NT2/D1 (cell line): ENCODE results near the gene USP35.

Experiments used
- DNase-seq: peaks from one replicate; pipeline ENCODE4 v3.0.0-alpha.2; 2011; ENCODE audit warnings: low read depth, low spot score
- H3K27me3 ChIP-seq: 2 replicates; pipeline ENCODE4 v1.6.0; 2011; ENCODE audit warnings: mild to moderate bottlenecking; ENCODE audit not compliant: insufficient read length, insufficient read depth
- H3K36me3 ChIP-seq: 2 replicates; pipeline ENCODE4 v1.6.1; 2011; ENCODE audit warnings: mild to moderate bottlenecking, low read length, mixed read lengths; ENCODE audit not compliant: insufficient read depth, insufficient read length
- H3K4me1 ChIP-seq: 2 replicates; pipeline ENCODE4 v1.5.1; 2011; ENCODE audit not compliant: insufficient read depth, insufficient read length
- H3K4me3 ChIP-seq: 2 replicates; pipeline ENCODE4 v1.5.1; 2011; ENCODE audit warnings: low read depth; ENCODE audit not compliant: insufficient read length
- H3K9ac ChIP-seq: 2 replicates; pipeline ENCODE4 v1.6.0; 2011; ENCODE audit warnings: low read depth; ENCODE audit not compliant: insufficient read length
- H3K9me3 ChIP-seq: 2 replicates; pipeline ENCODE4 v1.5.1; 2011; ENCODE audit warnings: mild to moderate bottlenecking, low read length; ENCODE audit not compliant: insufficient read depth
- SUZ12 ChIP-seq: IDR thresholded peaks from 2 replicates; pipeline ENCODE4 v1.6.1; 2011; ENCODE audit not compliant: insufficient read length, insufficient read depth; ENCODE audit errors: extremely low read depth
- YY1 ChIP-seq: IDR thresholded peaks from 2 replicates; pipeline ENCODE4 v1.6.1; 2011; ENCODE audit not compliant: insufficient read length, insufficient read depth
- ZNF274 ChIP-seq: IDR thresholded peaks from 2 replicates; pipeline ENCODE4 v1.6.1; 2011; ENCODE audit warnings: mild to moderate bottlenecking, low read depth, low read length

The USP35 gene

DNA sequence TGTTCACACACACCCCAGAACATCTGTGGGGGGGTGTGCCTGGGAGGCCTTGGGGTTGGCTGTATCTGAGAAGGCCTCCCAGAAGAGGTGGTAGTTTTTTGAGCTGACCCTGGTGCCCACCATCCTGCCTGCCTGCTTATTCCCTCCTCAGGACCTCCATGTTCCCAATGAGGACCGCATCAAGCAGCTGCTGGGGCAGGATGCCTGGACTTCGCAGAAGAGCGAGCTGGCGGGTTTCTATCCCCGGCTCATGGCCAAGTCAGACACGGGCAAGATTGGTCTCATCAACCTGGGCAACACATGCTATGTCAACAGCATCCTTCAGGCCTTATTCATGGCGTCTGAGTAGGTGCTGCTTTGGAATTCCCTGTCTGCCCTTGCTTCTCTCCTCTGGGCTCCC is 17.0 kb downstream of the USP35 start:
- TF ChIP-seq YY1: no peak
- TF ChIP-seq SUZ12: no peak
- TF ChIP-seq ZNF274: no peak
- H3K9me3 ChIP-seq: no peaks in the 10 kb centered on the region
- no peak overlapping the region for H3K9ac ChIP-seq
- peaks cover 26% of the 10 kb centered on the region for H3K36me3 ChIP-seq
- peaks cover 4% of the 10 kb centered on the region for H3K4me1 ChIP-seq
- H3K27me3 ChIP-seq: no peaks in the 10 kb centered on the region
- no peak overlapping the region for H3K4me3 ChIP-seq
- DNase-seq: no peak

DNA sequence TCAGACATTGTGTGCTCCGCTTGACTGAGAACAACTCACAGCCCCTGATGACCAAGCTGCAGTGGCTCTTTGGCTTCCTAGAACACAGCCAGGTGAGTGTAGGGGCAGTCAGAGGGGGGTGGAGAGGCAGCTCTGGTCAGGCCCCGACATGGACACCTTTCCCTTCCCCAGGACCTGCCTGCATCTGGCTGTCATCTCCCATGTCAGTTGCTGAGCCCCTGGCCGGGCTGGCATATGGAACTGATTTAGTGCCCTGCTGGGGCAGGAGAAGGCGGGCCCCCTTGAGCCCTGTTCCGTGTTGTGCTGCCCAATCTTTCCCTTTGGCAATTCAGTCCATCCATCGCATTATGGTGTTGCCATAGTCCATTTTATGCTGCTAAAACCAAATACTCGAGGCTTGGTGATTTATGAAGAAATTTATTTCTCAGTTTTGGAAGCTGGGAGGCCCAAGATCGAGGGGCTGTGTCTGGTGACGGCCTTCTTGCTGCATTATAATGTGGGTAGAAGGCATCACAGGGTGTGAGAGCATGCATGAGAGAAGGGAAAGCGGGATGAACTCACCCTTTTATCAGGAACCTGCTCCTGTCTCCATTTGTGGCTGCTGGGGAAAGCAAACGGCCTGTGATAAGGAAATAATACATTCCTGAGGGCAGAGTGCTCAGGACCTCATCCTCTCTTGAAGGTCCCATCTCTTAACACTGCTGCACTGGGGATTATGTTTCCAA is 19.0 kb downstream of the USP35 start:
- H3K9me3 ChIP-seq: no peaks in the 10 kb centered on the region
- H3K9ac ChIP-seq: no peak overlapping the region
- H3K4me1 ChIP-seq: peaks cover 4% of the 10 kb centered on the region
- no peak for DNase-seq
- H3K4me3 ChIP-seq: no peak overlapping the region
- H3K36me3 ChIP-seq: peaks cover 21% of the 10 kb centered on the region
- TF ChIP-seq YY1: no peak
- TF ChIP-seq ZNF274: no peak
- no peak for TF ChIP-seq SUZ12
- H3K27me3 ChIP-seq: no peaks in the 10 kb centered on the region

DNA sequence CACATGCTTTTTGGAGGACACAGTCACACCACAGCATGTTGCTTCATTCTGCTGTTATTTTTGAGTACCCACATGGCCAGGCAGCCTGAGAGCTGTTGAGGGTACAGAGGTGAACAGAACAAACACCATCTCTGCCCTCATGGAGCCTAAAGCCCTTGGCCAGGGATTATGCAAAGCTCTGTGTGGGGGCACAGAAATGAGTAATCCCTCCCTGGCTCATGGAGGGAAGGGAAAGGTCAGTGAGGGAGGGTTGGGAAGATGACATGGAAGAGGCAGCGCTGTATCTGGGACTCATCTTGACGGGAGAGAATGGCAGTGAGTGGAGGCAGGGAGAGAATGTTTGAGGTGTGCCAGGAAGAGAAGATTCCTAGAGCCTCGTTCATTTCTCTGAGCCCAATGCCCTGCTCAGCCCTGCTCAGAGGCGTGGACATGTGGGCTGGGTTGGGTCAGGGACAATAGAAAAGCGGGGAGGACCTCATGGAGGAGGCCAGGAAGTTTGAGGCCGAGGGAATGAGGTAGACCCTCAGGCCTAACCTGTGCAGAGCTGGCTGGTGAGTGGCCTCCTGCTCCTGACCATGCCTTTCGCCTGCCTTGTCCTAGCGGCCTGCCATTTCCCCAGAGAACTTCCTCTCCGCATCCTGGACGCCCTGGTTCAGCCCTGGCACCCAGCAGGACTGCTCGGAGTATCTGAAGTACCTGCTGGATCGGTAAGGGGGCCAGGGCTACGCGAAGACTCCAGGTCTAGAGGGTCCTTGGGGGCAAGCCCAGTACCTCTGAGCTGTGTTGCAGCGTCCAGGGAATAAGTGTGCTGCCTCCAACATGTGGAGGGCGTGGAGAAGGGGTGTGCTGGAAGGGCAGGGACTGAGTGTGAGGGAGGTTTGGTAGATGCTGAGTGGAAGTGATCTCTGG is 19.8 kb downstream of the USP35 start:
- Histone ChIP-seq H3K27me3 (no peaks in the 10 kb centered on the region), H3K4me3 (no peak overlapping the region), H3K9me3 (no peaks in the 10 kb centered on the region), H3K36me3 (peaks cover 18% of the 10 kb centered on the region), H3K9ac (no peak overlapping the region), H3K4me1 (peaks cover 4% of the 10 kb centered on the region)
- TF ChIP-seq SUZ12 (no peak), ZNF274 (no peak), YY1 (no peak)
- DNase-seq: no peak

DNA sequence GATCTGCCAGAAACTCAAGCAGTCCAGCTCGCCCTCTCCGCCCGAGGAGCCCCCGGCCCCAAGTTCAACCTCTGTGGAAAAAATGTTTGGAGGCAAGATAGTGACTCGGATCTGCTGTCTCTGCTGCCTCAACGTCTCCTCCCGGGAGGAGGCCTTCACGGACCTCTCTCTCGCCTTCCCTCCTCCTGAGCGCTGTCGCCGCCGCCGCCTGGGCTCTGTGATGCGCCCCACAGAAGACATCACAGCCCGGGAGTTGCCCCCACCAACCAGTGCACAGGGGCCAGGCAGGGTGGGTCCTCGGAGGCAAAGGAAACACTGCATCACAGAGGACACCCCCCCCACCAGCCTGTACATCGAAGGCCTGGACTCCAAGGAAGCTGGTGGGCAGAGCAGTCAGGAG is 20.8 kb downstream of the USP35 start:
- H3K4me3 ChIP-seq: no peak overlapping the region

DNA sequence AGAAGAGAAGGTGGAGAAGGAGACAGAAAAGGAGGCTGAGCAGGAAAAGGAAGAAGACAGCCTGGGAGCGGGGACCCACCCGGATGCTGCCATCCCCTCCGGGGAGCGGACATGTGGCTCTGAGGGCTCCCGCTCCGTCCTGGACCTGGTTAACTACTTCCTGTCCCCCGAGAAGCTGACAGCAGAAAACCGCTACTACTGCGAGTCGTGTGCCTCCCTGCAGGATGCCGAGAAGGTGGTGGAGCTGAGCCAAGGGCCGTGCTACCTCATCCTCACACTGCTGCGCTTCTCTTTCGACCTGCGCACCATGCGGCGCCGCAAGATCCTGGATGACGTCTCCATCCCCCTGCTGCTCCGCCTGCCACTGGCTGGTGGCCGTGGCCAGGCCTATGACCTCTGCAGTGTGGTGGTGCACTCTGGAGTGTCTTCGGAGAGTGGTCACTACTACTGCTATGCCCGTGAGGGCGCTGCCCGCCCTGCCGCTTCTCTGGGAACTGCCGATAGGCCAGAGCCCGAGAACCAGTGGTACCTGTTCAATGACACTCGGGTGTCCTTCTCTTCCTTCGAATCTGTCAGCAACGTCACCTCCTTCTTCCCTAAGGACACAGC is 21.4 kb downstream of the USP35 start:
- DNase-seq: no peak
- Histone ChIP-seq H3K9ac (no peak overlapping the region), H3K4me1 (peaks cover 4% of the 10 kb centered on the region), H3K4me3 (no peak overlapping the region), H3K36me3 (peaks cover 28% of the 10 kb centered on the region), H3K9me3 (no peaks in the 10 kb centered on the region), H3K27me3 (no peaks in the 10 kb centered on the region)
- no peak for TF ChIP-seq SUZ12
- no peak for TF ChIP-seq YY1
- no peak for TF ChIP-seq ZNF274

More for the DNA sequence above, 20.8 kb downstream of the USP35 start:
- no peaks in the 10 kb centered on the region for H3K9me3 ChIP-seq
- peaks cover 4% of the 10 kb centered on the region for H3K4me1 ChIP-seq
- H3K36me3 ChIP-seq: peaks cover 22% of the 10 kb centered on the region
- H3K27me3 ChIP-seq: no peaks in the 10 kb centered on the region
- H3K9ac ChIP-seq: no peak overlapping the region
- TF ChIP-seq YY1 (no peak), ZNF274 (no peak), SUZ12 (no peak)
- DNase-seq: no peak

DNA sequence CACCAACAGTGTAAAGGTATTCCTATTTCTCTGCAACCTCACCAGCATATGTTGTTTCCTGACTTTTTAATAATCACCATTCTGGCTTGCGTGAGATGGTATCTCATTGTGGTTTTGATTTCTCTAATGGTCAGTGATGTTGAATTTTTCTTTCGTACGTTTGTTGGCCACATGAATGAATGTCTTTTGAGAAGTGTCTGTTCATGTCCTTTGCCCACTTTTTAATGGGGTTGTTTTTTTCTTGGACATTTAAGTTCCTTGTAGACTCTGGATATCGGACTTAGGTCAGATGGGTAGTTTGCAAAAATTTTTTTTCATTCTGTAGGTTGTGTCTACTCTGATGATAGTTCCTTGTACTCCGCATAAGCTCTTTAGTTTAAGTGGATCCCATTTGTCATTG is 22.8 kb downstream of the USP35 start:
- H3K9ac ChIP-seq: no peak overlapping the region
- H3K27me3 ChIP-seq: no peaks in the 10 kb centered on the region
- no peaks in the 10 kb centered on the region for H3K9me3 ChIP-seq
- DNase-seq: no peak
- H3K4me3 ChIP-seq: no peak overlapping the region
- TF ChIP-seq SUZ12 (no peak), ZNF274 (no peak), YY1 (no peak)
- H3K36me3 ChIP-seq: peaks cover 39% of the 10 kb centered on the region
- H3K4me1 ChIP-seq: peaks cover 4% of the 10 kb centered on the region
